IMR-90 (cell line): Measurements from ENCODE around the gene ZNF276. TPM values are rescaled to one million over a fixed set of nuclear protein-coding genes. Genes with fewer than 3 reads are reported as not detected.

Experiments
- ATAC-seq: fragments of 200-7000 bp; cut with Tn5 transposase; 2 replicates; pipeline ENCODE4 v1.9.1; 2020; ENCODE audit warnings: low read depth, mild to moderate bottlenecking, moderate library complexity
- BruUV-seq: library from RNA; stranded (reverse); fragments of 400-500 nt; replicated peaks from 2 replicates; lab custom pipeline; 2021; lab: Mats Ljungman, UMichigan
- CTCF ChIA-PET: fragments of 300-600 bp; formaldehyde crosslinking; extraction: SDS; loops from one replicate; lab custom pipeline; 2021; ENCODE audit warnings: antibody characterized with exemption; lab: Yijun Ruan, JAX
- POLR2A ChIA-PET: fragments of 300-600 bp; sonication (Branson Sonifier 250); formaldehyde crosslinking; loops from one replicate; lab custom pipeline; 2022; ENCODE audit warnings: antibody characterized with exemption; ENCODE audit not compliant: unreplicated experiment; lab: Charles Lee
- DNase-seq: peaks from one replicate; pipeline ENCODE4 v3.0.0; 2013
- H2AFZ ChIP-seq: replicated peaks from 2 replicates; pipeline ENCODE3; 2013; ENCODE audit warnings: low read length, mild to moderate bottlenecking; ENCODE audit not compliant: poor library complexity
- H2AK5ac ChIP-seq: 2 replicates; pipeline ENCODE4 v1.6.1; 2013; ENCODE audit warnings: low read depth, low read length, inconsistent platforms
- H2AK9ac ChIP-seq: replicated peaks from 2 replicates; pipeline ENCODE3; 2013; ENCODE audit warnings: mild to moderate bottlenecking, low read depth, low read length, moderate library complexity; ENCODE audit not compliant: poor library complexity
- H2BK120ac ChIP-seq: 2 replicates; pipeline ENCODE4 v1.6.1; 2013; ENCODE audit warnings: low read depth, low read length, inconsistent platforms
- H2BK15ac ChIP-seq: 3 replicates; pipeline ENCODE4 v1.6.1; 2013; ENCODE audit warnings: low read depth, low read length, inconsistent platforms
- H2BK20ac ChIP-seq: 2 replicates; pipeline ENCODE4 v1.6.1; 2013; ENCODE audit warnings: low read depth, mild to moderate bottlenecking, inconsistent platforms, low read length, moderate library complexity
- H2BK5ac ChIP-seq: 2 replicates; pipeline ENCODE4 v1.6.1; 2013; ENCODE audit warnings: mild to moderate bottlenecking, low read depth, low read length, inconsistent platforms; ENCODE audit not compliant: poor library complexity, severe bottlenecking
- H3K14ac ChIP-seq: replicated peaks from 2 replicates; pipeline ENCODE4 v1.6.1; 2013; ENCODE audit warnings: low read depth, low read length, inconsistent platforms
- H3K18ac ChIP-seq: 2 replicates; pipeline ENCODE4 v1.6.1; 2013; ENCODE audit warnings: low read depth, low read length, control low read depth
- H3K23ac ChIP-seq: 2 replicates; pipeline ENCODE4 v1.6.1; 2013; ENCODE audit warnings: low read depth, low read length, inconsistent platforms
- H3K27ac ChIP-seq: 2 replicates; pipeline ENCODE4 v1.5.1; 2013; ENCODE audit warnings: mild to moderate bottlenecking, control low read depth, low read length; ENCODE audit not compliant: insufficient read depth
- H3K27me3 ChIP-seq: 2 replicates; pipeline ENCODE4 v1.6.1; 2013; ENCODE audit warnings: low read length; ENCODE audit not compliant: control insufficient read depth, insufficient read depth
- H3K36me3 ChIP-seq: 2 replicates; pipeline ENCODE4 v1.6.1; 2013; ENCODE audit warnings: low read length, mixed read lengths; ENCODE audit not compliant: control insufficient read depth, insufficient read depth
- H3K4ac ChIP-seq: 2 replicates; pipeline ENCODE4 v1.6.1; 2013; ENCODE audit warnings: low read depth, low read length, inconsistent platforms
- H3K4me1 ChIP-seq: 2 replicates; pipeline ENCODE4 v1.6.1; 2013; ENCODE audit warnings: low read length, mixed read lengths; ENCODE audit not compliant: control insufficient read depth, insufficient read depth
- H3K4me2 ChIP-seq: 2 replicates; pipeline ENCODE4 v1.6.1; 2013; ENCODE audit warnings: low read depth, mild to moderate bottlenecking, control low read depth, low read length, moderate library complexity
- H3K4me3 ChIP-seq: 2 replicates; pipeline ENCODE4 v1.5.1; 2013; ENCODE audit warnings: low read depth, mild to moderate bottlenecking, control low read depth, low read length, moderate library complexity; ENCODE audit not compliant: insufficient read depth
- H3K56ac ChIP-seq: 2 replicates; pipeline ENCODE4 v1.6.1; 2013; ENCODE audit warnings: low read length, inconsistent platforms; ENCODE audit not compliant: insufficient read depth; ENCODE audit errors: extremely low read depth
- H3K79me1 ChIP-seq, 2 experiments: 2 replicates each; pipeline ENCODE4 v1.6.1; 2013; ENCODE audit warnings: low read length in 2 of 2, inconsistent platforms in 1 of 2, low read depth in 1 of 2
- H3K9ac ChIP-seq: 2 replicates; pipeline ENCODE4 v1.6.1; 2013; ENCODE audit warnings: low read depth, low read length, control low read depth
- H3K9me1 ChIP-seq: 2 replicates; pipeline ENCODE4 v1.6.1; 2013; ENCODE audit warnings: low read length, inconsistent platforms; ENCODE audit not compliant: insufficient read depth
- H3K9me3 ChIP-seq: 2 replicates; pipeline ENCODE4 v1.6.1; 2013; ENCODE audit warnings: low read length; ENCODE audit not compliant: control insufficient read depth, insufficient read depth
- H4K20me1 ChIP-seq: 2 replicates; pipeline ENCODE4 v1.6.1; 2013; ENCODE audit warnings: low read length, inconsistent platforms; ENCODE audit not compliant: insufficient read depth
- H4K5ac ChIP-seq: 2 replicates; pipeline ENCODE4 v1.6.1; 2013; ENCODE audit warnings: mild to moderate bottlenecking, low read depth, low read length, control low read depth
- H4K8ac ChIP-seq, 2 experiments: 2 replicates each; pipeline ENCODE4 v1.6.1; 2013; ENCODE audit warnings: low read depth in 2 of 2, low read length in 2 of 2, control low read depth in 1 of 2, inconsistent platforms in 1 of 2
- H4K91ac ChIP-seq: 2 replicates; pipeline ENCODE4 v1.6.1; 2013; ENCODE audit warnings: low read depth, low read length, inconsistent platforms; ENCODE audit not compliant: insufficient read depth
- BHLHE40 ChIP-seq: fragments of 150-350 bp; IDR thresholded peaks from 2 replicates; pipeline ENCODE4 v1.6.1; 2016; ENCODE audit warnings: mild to moderate bottlenecking, low read depth, low read length
- CEBPB ChIP-seq: IDR thresholded peaks from 2 replicates; pipeline ENCODE4 v1.6.1; 2012; ENCODE audit warnings: low read depth, low read length, improper control_type of control experiment
- CHD1 ChIP-seq: IDR thresholded peaks from 2 replicates; pipeline ENCODE4 v1.6.1; 2012; ENCODE audit warnings: low read depth, low read length, improper control_type of control experiment
- CTCF ChIP-seq: conservative IDR thresholded peaks from 2 replicates; pipeline ENCODE4 v1.5.1; 2012; ENCODE audit warnings: mild to moderate bottlenecking, low read depth, low read length, improper control_type of control experiment
- FOS ChIP-seq: fragments of 150-350 bp; IDR thresholded peaks from 2 replicates; pipeline ENCODE4 v1.6.1; 2016; ENCODE audit warnings: low read depth, low read length
- MAFK ChIP-seq: IDR thresholded peaks from 2 replicates; pipeline ENCODE4 v1.6.1; 2012; ENCODE audit warnings: low read depth, low read length, improper control_type of control experiment
- MAZ ChIP-seq: IDR thresholded peaks from 2 replicates; pipeline ENCODE4 v1.6.1; 2012; ENCODE audit warnings: low read depth, mild to moderate bottlenecking, low read length, improper control_type of control experiment, moderate library complexity, borderline replicate concordance
- MXI1 ChIP-seq: IDR thresholded peaks from 2 replicates; pipeline ENCODE4 v1.6.1; 2012; ENCODE audit warnings: low read depth, mild to moderate bottlenecking, low read length, moderate library complexity, borderline replicate concordance
- NFE2L2 ChIP-seq: fragments of 150-350 bp; IDR thresholded peaks from 2 replicates; pipeline ENCODE4 v1.6.1; 2016; ENCODE audit warnings: low read depth, mild to moderate bottlenecking, low read length
- POLR2A ChIP-seq: IDR thresholded peaks from 2 replicates; pipeline ENCODE4 v1.6.1; 2012; ENCODE audit warnings: mild to moderate bottlenecking, low read depth, low read length
- RAD21 ChIP-seq: IDR thresholded peaks from 2 replicates; pipeline ENCODE4 v1.6.1; 2012; ENCODE audit warnings: low read length, improper control_type of control experiment
- RCOR1 ChIP-seq: IDR thresholded peaks from 2 replicates; pipeline ENCODE4 v1.6.1; 2012; ENCODE audit warnings: mild to moderate bottlenecking, low read length, improper control_type of control experiment; ENCODE audit not compliant: insufficient replicate concordance
- RFX5 ChIP-seq: IDR thresholded peaks from 2 replicates; pipeline ENCODE4 v1.8.0; 2012; ENCODE audit warnings: low read depth, mild to moderate bottlenecking, low read length, moderate library complexity
- SMC3 ChIP-seq: fragments of 150-350 bp; IDR thresholded peaks from 2 replicates; pipeline ENCODE4 v1.6.1; 2016; ENCODE audit warnings: low read depth, mild to moderate bottlenecking, antibody characterized with exemption, low read length, moderate library complexity
- USF2 ChIP-seq: fragments of 150-350 bp; IDR thresholded peaks from 2 replicates; pipeline ENCODE4 v1.6.1; 2017; ENCODE audit warnings: mild to moderate bottlenecking, antibody characterized with exemption, low read length, low read depth
- WGBS, 2 experiments: methylation state at CpG; one replicate each; pipeline versions ENCODE4 v1.1.5 to v1.1.7; 2013; ENCODE audit warnings: missing lambda C conversion rate in 2 of 2; ENCODE audit not compliant: insufficient read length in 1 of 2; ENCODE audit errors: extremely low coverage in 2 of 2; 5-methylcytosine and 5-hydroxymethylcytosine counted together
- dilution Hi-C: fragments of 300-500 bp; cut with HindIII; formaldehyde crosslinking; loops from one replicate; pipeline ENCODE4 v1.14.3; 2018; ENCODE audit warnings: low sequenced_read_pairs; ENCODE audit not compliant: unreplicated experiment
- in situ Hi-C: fragments of 300-500 bp; cut with MboI; formaldehyde crosslinking; loops from 3 replicates; pipeline ENCODE4 v1.14.3; 2019; ENCODE audit warnings: low sequenced_read_pairs, inconsistent platforms, mixed read lengths
- intact Hi-C: fragments of 100-400 bp; cut with micrococcal nuclease; formaldehyde crosslinking; loops from 2 replicates; pipeline ENCODE4 v1.10.0; 2022
- polyA plus RNA-seq, 3 experiments: library from polyadenylated mRNA; depleted of rRNA; stranded (reverse); fragments of >200 nt; gene quantifications; 2 replicates each; pipeline ENCODE4 v1.2.3, GENCODE V29; 2012; ENCODE audit warnings: low replicate concordance in 1 of 3
- total RNA-seq: library from RNA; depleted of rRNA; stranded (reverse); fragments of >200 nt; gene quantifications from 2 replicates; pipeline ENCODE4 v1.2.3, GENCODE V29; 2012
- TF ChIP-seq, protein P1 (sequence below): fragments of 150-350 bp; IDR thresholded peaks from 2 replicates; pipeline ENCODE4 v1.6.1; 2016; ENCODE audit warnings: low read depth, mild to moderate bottlenecking, low read length, moderate library complexity, borderline replicate concordance

Gene ZNF276
- total and polyA plus RNA-seq, 2 of the 4 experiments (the other 2 are of a cell fraction): 4.1 to 18.6 TPM

DNA sequence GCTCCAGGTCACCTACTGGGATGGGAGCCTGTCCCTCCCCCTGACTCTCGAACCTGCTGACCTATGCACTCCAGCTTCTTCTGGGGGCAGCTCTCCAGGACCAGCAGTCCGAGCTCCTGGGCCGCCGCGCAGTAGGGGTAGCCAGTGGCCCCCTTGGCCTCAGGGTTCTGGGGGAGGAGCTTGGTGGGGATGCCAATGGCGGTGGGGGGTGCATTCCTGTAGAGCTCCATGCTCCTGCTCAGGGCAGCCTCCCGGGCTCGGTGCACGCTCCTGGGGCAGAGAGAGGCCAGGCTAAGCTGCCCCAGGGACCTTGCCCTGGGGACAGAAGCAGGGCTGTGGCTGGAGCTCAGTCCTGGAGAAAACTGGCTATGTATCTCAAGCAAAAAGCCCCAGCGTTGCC is 12.2 kb upstream of the ZNF276 start:
- H3K36me3 ChIP-seq: peaks cover 15% of the 10 kb centered on the region; the same call in 1 of the 2 replicates
- H2AK5ac ChIP-seq: no peak overlapping the region
- H3K4me2 ChIP-seq: no peak overlapping the region
- no peaks in the 10 kb centered on the region; the same call in 1 of the 2 replicates for H4K20me1 ChIP-seq
- CTCF ChIA-PET: no interaction called here
- H3K27me3 ChIP-seq: no peaks in the 10 kb centered on the region
- peaks cover 6% of the 10 kb centered on the region for H3K4me1 ChIP-seq
- no peaks in the 10 kb centered on the region for H3K9me3 ChIP-seq
- no peak overlapping the region for H3K27ac ChIP-seq
- no peaks in the 10 kb centered on the region for H3K79me1 ChIP-seq
- no peak overlapping the region for H3K18ac ChIP-seq
- no peak overlapping the region for H3K23ac ChIP-seq
- in situ Hi-C loops: no loop called here
- no peak overlapping the region for H3K4ac ChIP-seq
- no peak for DNase-seq
- BruUV-seq: no TSS peak
- WGBS, 2 experiments: 89% methylated on average over 1 of the region's 10 CpGs; no CpG with 5 or more reads in 1 of the 2 experiments
- intact Hi-C loops: no loop called here
- no peaks in the 10 kb centered on the region for H3K9me1 ChIP-seq
- no peak overlapping the region for H2BK20ac ChIP-seq
- H4K5ac ChIP-seq: no peak overlapping the region
- dilution Hi-C loops: no loop called here
- no peak overlapping the region for H3K9ac ChIP-seq
- H4K8ac ChIP-seq: no peak overlapping the region
- H2AFZ ChIP-seq: no peak overlapping the region
- TF ChIP-seq BHLHE40 (no peak), RAD21 (no peak), FOS (no peak), CHD1 (no peak), MXI1 (no peak), CTCF (no peak), POLR2A (no peak), NFE2L2 (no peak), USF2 (no peak), MAFK (no peak), RCOR1 (no peak), RFX5 (no peak), SMC3 (no peak), CEBPB (no peak), MAZ (no peak)
- TF ChIP-seq, protein P1, sequence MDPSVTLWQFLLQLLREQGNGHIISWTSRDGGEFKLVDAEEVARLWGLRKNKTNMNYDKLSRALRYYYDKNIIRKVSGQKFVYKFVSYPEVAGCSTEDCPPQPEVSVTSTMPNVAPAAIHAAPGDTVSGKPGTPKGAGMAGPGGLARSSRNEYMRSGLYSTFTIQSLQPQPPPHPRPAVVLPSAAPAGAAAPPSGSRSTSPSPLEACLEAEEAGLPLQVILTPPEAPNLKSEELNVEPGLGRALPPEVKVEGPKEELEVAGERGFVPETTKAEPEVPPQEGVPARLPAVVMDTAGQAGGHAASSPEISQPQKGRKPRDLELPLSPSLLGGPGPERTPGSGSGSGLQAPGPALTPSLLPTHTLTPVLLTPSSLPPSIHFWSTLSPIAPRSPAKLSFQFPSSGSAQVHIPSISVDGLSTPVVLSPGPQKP: no peak
- no peak overlapping the region for H2BK5ac ChIP-seq
- no peak overlapping the region for H3K14ac ChIP-seq
- no peak overlapping the region for H4K91ac ChIP-seq
- H2BK120ac ChIP-seq: no peak overlapping the region
- no peak for ATAC-seq
- H3K4me3 ChIP-seq: no peak overlapping the region
- no peak overlapping the region for H2BK15ac ChIP-seq
- POLR2A ChIA-PET: interaction anchor here (0.5 kb wide), 1 partner anchor 34 kb away, joined by 9 read pairs; no protein-coding TSS in a partner anchor
- H2AK9ac ChIP-seq: no peak overlapping the region
- no peak overlapping the region for H3K56ac ChIP-seq
